GM21717 (cell line): ENCODE results near the gene MACC1.
"Not testable (repeated sequence)": the region's sequence is repeated elsewhere in the genome, so short reads cannot be mapped to it uniquely, and the experiment has no call there.

Source experiments
- ATAC-seq: cut with Tn5 transposase; IDR thresholded peaks from one replicate; pipeline ENCODE4 v1.9.1; 2021; ENCODE audit warnings: mild to moderate bottlenecking, moderate library complexity; ENCODE audit not compliant: unreplicated experiment

MACC1 gene

DNA sequence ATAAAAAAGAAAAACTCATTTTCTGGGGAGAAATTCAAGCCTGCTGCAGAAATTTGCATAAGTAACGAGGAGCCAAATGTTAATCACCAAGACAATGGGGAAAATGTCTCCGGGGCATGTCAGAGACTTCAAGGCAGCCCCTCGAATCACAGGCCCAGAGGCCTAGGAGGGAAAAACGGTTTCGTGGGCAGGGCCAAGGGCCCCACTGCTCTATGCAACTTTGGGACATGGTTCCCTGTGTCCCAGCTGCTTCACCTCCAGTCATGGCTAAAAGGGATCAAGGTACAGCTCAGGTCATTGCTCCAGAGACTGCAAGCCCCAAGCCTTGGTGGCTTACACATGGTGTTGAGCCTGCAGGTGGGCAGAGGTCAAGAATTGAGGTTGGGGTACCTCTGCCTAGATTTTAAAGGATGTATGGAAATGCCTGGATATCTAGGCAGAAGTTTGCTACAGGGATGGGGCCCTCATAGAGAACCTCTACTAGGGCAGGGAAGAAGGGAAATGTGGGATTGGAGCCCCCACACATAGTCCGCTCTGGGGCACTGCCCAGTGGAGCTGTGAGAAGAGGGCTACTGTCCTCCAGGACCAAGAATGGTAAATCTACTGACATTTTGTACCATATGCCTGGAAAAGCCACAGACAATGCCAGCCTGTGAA, 8.4 kb downstream of the MACC1 start:
- no peak for ATAC-seq

DNA sequence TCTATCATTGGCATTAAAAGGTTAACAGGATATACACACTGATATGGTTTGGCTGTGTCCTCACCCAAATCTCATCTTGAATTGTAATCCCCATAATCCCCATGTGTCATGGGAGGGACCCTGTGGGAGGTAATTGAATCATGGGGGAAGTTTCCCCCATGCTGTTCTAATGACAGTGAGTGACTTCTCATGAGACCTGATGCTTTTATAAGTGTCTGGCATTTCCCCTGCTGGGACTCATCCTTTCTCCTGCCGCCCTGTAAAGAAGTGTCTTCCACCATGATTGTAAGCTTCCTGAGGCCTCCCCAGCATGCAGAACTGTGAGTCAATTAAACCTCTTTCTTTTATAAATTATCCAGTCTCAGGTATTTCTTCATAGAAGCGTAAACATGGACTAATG, 9.4 kb downstream of the MACC1 start:
- ATAC-seq: not testable (repeated sequence)

DNA sequence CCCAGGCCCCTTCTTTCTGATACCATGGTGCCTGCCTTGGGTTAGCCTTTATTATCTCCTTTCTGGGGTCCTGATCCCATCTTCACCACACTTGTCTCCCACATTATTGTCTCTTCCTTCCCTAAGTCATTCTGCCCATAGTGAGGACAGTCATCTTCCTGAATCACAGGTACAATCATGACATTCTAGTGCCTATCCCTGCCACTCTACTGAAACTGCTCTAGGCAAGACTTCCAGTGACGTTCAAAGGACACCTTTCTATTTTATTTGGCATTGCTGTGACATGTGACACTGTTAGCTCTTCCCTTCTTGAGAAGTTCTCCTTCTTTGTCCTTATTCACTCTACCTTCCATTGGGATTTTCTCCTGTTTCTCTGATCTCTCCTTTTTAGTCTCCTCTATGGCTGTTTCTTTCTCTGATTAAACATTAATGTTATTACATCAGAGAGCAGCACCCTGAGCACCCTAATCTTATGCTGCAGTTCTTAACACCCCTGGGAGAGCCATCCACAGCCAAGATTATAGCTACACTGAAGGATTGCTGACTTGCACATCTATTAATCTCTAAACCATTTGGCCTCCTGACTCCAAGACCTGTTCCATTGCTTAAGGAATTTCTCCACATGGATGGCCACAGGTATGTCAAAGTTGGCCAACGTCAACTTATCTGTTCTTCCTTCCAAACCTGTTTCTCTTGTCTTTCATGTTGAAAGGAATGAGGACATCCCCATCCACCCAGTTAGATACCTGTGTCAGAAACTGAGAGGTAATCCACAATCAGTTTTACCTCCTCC, 10.9 kb downstream of the MACC1 start:
- ATAC-seq: no peak

DNA sequence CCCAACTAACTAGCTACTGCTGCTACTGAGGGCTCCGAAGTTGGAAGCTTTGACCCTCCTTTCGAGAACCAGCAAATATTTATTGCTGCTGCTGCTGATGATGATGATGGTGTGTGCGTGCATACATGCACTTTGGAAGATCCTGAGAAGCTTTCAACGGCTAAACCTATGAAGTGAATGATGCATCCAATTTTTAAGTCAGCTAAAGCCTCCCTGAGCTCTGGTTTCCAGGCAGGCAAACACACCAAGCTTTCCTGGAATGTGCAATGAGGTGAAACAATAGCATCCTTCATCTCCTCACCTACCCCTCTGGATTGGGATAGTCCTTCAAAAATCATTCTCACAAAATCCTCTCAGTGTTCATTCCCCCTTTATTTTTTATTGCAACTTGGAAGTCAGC, 13.9 kb downstream of the MACC1 start:
- no peak for ATAC-seq

DNA sequence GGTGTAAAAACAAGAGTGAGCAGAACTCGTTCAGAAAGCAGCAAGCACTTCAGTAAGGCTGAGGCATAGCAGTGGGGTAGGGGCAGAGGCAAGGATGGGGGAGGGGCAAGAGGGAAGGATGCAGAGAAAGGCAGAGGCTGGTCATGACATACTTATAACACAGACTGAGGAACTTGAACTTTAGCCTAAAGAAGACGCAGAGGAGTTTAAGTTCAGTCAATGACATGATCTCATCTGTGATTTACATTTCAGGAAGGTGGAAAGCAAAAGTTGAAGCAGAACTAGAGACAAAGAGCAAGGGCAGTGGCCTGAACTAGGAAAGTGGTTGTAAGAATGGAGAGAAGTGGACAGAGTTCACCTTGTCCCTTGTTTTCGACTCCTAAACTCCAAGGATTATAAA, 15.8 kb downstream of the MACC1 start:
- ATAC-seq: peak; percentile 43

DNA sequence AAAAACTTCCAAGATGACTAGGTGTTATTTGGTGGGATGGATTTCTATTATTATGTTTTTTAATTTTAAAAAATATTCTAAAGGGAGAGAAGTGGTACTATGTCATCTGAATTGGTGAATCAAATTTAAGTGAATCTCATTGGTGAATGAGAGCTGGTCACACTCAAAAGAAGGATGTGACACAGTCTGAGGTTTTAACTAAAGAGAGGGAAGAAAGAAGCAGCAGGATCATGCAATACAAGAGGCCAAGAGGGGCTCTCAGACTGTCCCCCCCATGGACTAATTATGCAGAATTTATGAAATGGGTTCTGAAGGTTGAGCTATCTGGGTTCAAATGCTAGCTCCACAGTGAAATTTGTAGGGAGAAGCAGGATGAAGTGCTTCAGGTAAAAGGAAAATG, 16.2 kb downstream of the MACC1 start:
- no peak for ATAC-seq

DNA sequence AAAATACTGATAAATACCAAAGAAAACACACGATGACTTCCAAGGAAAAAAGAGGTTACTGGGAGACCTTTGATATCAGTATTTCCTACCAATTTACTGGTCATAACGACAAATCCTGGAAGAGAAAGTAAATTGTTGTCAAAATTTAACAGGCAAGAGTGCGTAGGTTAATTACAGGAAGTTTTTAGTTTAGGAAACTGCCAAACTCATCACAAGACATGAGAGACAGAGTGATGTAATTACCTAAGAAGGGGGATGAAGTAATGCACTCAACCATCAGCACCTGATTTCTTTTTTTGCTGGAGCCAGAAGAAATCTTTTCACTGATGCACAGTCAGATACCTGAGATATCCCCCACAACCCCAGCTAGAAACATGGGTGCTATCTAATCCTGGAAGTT, 16.8 kb downstream of the MACC1 start:
- peak; percentile 29 for ATAC-seq

DNA sequence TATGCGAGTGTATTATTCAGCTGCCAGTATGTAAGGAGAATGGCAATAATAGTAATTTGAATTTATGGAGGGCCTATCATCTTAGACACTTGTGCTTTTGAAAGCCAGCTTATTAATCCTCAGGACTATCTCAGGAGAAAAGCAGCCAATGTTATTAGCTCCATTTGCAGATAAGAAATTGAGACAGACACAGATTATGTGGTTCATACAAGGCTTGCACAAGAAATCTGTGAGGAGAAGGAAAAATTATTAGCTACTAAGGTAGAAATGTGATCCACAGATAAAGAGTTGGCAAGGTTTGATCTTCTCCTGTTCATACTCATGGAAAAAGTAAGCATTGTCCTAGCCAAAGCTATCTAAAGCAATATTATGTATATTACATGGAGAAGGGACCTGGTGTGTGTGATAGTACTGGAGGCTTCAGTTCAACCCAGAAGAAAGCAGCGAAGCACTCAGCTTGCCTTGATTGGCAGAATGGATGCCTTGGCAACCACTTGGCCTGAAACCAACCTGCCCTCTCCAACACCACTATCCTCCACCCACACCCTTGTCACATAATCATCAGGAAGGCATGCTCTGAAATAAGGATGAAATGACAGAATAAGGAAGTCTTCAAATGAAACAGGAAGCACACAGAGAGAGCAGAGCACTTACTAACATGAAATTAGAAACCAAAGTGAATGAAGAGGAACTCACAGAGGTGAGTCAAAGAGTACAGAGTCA, 18.0 kb downstream of the MACC1 start:
- peak; percentile 90 for ATAC-seq

DNA sequence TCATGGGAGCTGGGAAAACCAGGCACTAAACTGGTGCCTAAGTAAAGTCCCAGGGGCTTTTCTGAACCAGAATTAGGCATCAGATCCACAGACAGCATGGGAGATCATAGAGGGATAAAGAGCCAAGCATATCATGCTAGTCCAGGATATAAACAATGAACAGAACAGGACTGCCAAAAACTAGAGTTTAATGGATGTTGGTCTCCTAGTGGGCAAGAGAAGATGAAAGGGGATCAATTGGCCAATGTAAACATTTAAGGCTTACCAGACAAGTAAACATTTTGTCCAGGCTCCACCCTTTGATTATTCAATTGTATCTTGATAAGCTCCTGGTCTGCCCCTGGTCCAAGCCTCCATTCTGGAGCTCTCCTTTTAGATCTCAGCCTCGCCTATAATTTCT, 18.9 kb downstream of the MACC1 start:
- no peak for ATAC-seq

DNA sequence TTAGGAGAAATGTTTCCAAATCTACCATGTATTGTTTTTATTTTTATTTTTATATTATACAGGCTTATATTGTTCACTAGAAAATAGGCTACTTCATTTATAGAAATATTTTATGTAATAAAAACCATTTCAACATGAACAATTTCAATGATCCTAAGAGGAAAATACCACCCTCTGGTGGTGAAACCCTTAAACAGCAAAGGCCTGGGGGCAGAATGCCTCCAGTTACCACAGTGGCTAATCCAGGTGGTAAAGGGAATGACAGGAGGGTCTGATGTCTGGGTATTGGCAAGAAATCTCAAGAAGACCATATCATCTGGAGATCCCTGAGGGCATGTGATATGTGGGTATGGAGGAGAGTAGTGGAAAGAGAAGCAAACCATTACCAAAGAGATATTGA, 19.3 kb downstream of the MACC1 start:
- no peak for ATAC-seq

DNA sequence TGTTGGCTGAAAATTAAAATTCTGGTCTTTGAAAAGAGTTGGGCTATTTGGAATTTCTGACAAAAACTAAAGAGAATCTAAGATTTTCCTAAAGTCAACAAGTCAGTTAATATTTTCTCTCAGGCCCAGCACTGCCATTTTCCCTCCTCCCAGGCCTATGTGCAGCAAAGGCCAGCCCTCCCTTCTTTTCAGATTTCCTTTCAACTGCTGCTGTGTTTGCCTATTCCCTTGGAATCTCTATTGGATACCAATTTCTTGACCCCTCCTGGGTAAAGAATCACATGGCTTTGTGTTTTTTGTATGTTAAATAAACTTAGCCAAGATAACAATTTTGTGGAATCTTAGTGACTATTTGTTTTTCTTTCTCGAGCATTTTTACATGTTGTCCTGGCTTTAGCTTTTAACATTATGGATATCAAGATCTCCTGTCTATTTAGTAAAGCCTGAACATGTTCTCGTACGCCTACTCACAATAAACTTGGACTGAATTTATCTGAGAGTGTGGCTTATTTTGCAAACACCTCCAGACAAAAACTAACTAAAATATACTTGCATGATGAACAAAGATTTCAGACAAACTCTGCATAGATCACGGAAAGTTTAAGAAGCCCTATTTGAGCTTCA, 19.9 kb downstream of the MACC1 start:
- no peak for ATAC-seq

DNA sequence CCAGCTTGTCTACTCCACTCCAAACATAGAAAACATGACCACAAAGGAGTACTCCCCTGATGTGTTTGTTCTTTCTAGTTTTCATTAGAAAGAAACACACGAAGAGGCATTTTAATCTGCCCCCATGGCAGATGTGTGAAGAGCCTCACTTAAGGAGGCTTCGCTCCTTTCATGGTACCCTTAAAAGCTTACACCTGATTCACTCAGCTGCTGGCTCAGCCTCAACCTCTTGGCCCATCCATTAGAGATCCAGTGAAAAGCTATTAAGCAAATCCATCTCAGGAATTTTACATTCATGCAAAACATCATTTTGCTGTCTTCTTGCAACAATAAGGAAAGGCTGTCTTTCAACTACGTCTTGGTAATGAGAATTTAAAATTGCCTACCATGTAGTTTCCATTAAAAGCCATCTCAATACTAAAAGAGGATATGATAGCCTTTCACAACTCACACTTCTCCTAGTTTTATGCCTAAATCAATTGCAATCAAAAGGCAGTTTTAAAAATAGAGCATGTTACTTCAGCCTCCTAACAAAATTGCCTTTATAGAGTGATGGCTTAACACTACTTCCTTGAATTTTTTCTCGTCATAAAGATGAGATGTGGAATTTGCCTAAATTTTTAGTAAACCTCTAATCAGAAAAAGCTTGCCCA, 22.7 kb downstream of the MACC1 start:
- ATAC-seq: no peak

DNA sequence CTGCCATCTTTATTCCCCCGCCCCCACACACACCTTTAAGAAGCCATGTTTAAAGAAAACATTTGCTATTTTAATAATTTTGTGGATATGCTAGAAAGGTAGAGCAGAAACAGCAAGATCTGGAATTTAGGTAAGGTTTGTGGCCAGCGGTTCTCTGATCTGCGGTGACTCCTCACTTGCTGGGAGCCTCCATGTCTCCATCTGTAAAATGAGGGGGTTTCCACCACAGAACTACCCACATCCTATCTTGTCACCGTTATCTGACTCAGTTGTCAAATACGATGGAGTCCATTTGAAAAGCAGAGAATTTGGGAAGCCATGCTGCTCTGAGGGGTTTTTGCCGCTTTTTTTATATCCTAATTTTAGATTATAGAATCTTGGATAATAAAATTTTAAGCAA, 23.3 kb downstream of the MACC1 start:
- no peak for ATAC-seq

DNA sequence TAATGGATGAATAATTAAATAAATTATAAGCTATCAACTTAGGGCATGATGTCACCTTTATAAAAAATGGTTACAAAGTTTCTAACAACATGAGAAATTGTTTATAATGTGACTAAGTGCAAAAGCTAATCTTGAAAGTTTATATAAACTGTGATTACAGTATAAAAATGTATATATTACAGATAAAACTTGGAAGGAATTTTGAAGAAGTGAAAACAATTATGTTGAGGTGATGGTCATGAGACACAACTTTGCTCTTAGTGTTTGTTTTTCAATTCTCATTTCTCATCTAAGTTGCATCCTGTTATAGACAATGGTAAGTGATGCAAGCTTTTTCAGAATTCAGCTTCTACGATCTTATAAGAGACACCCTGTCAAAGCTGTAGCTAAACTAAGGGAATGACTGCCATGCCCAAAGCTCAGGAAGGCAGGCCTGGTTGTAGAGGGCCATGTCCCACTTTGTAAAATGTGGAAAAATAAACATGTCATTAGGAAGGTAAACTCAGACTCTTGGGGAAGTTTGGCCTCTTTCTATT, 23.9 kb downstream of the MACC1 start:
- ATAC-seq: peak; percentile 75

DNA sequence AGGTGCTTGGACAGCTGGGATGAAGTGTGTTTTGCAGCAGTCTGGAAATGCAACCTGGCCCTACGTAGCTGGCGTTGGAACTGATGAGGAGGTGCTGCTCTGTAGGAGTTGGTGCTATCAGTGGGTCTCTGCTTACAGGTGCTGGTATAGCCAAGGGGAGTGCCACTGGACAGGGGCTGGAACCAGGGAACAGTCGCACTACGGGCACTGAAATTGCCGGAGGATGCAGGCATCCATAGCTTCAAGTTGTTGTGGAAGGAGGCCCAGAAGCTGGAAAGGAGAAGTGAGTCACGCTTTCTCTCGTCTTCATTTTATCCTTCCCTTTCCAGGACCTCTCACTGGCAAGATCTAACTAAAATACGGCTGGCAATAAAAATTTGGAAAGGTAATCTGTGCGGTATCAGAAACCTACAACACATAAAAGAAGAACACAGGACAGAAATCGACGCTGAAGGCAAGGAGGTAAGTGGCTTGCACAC, 25.8 kb downstream of the MACC1 start:
- peak; percentile 7 for ATAC-seq

DNA sequence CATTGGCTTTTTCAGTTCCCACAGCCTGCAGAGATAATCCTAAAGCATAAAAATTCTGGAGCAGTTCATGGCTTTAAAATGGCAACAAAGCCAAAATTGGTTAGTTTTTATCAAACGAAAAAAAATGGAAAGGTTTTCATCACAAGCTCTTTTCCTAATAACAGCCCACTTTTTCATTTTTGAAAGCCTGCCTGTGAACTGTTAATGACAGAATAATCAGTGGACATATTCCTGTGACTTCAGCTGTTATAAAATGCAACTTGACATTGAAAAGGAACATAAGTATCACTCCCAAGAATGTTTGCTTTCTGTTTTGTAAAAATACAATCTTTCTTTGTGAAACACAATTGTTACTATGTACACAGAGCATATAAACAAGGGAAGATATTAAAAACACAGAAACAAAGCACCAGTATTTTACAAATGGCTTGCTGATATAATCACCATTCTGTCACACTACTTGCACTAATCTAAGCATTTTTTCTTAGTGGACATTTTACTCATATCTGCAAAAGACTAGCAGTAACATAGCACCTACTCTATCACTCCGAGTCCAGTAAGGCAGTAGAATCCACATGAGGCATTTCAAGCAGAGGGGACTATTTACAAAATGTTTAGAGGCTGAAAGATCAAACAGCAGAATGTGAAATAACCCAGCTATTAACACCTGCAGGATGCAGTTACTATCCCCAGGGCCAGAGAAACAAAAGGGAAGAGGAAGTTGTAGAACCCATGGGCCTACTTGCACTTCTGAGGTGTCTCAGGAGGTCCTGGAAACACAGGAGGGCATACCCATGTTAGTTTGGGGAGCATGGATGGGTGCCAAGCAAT, 26.4 kb downstream of the MACC1 start:
- ATAC-seq: peak; percentile 44

DNA sequence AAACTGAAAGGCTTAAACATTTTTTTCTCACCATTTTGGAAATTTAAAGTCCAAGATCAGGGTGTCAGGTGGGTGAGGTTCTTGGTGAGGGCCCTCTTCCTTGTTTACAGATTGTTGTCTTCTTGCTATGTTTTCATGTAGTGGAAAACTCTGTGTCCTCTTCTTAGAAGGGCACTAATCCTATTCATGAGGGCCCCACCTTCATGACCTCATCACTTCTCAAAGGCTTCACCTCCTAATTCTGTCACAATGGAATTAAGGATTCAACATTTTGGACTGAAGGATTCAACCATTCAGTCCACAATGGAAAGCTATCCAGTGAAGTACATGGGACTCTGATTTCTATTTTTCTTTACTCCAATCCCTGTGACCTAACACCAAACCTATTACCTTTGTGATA, 27.3 kb downstream of the MACC1 start:
- ATAC-seq: no peak

DNA sequence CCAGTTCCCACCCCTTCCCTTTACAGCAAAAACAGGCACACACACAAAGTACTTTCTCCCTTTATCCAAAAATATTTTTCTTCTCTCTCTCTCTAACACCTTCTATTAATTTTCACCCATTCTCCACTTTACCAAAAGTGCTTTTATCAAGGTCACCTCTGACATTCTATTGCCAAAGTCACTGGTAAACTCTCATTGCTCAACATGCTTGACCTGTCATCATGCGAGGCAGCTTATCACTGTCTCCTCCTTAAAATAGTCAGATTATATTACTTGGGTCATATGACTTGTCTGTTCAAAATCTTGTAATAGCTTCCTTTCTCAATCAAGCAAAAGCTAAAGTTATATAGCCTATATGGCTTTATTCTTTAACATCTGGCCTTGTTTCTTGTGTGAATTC, 28.6 kb downstream of the MACC1 start:
- ATAC-seq: no peak

DNA sequence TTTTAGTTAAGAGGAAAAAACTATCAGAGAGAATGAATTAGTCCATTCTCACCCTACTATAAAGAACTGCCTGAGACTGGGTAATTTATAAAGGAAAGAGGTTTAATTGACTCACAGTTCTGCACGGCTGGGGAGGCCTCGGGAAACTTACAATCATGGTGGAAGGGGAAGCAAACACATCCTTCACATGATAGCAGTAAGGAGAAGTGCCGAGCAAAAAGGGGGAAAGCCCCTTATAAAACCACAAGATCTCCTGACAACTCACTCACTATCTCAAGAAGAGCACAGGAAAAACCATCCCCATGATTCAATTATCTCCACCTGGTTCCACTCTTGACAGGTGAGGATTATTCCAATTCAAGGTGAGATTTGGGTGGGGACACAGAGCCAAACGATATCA, 29.3 kb downstream of the MACC1 start:
- not testable (repeated sequence) for ATAC-seq

DNA sequence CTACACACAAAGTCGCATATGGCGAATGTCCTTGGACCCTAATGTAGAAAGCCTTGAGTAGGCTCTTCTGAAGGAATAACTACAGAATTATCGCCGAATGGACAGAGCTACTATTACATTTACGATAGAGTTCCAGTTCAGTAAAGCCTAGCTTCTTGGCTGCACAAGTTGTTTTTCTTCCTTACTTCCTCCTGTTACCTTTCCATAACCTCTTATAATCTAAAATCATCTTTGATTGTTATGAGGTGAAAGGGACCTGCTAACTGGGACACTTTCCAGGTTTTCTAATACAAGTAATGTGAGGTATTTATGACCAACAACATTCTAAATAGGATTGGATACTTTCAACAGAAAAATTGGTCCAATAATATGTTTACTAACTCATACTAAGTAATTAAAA, 31.2 kb downstream of the MACC1 start:
- no peak for ATAC-seq
